Keratinocyte (primary cell): ENCODE results near the gene ANO2. TPM values are rescaled to one million over a fixed set of nuclear protein-coding genes. Genes with fewer than 3 reads are reported as not detected.

Source experiments
- DNase-seq: peaks from one replicate; pipeline ENCODE4 v3.0.0-alpha.2; 2011; ENCODE audit warnings: low read depth, missing footprints, low spot score
- FAIRE-seq: peaks from 2 replicates; lab custom pipeline; 2011; peaks lifted over from hg19 to GRCh38; lab: Jason Lieb, UNC
- H2AFZ ChIP-seq: 2 replicates; pipeline ENCODE4 v1.6.0; 2012; ENCODE audit warnings: low read length, control low read depth, inconsistent platforms; ENCODE audit not compliant: control insufficient read depth
- H3K27ac ChIP-seq: 2 replicates; pipeline ENCODE4 v1.5.1; 2011; ENCODE audit warnings: low read length; ENCODE audit not compliant: control insufficient read depth, insufficient read depth
- H3K27me3 ChIP-seq: 3 replicates; pipeline ENCODE4 v1.6.0; 2011; ENCODE audit warnings: low read length; ENCODE audit not compliant: control insufficient read depth, insufficient read depth; ENCODE audit errors: extremely low read depth
- H3K36me3 ChIP-seq, 2 experiments: 2 replicates in 1 of 2; 3 replicates in 1 of 2; pipeline ENCODE4 v1.5.1; 2011; ENCODE audit warnings: low read length in 2 of 2, mild to moderate bottlenecking in 1 of 2; ENCODE audit not compliant: control insufficient read depth in 2 of 2, insufficient read depth in 2 of 2; ENCODE audit errors: extremely low read depth in 1 of 2
- H3K4me1 ChIP-seq: 3 replicates; pipeline ENCODE4 v1.5.1; 2011; ENCODE audit warnings: low read length; ENCODE audit not compliant: control insufficient read depth, insufficient read depth; ENCODE audit errors: extremely low read depth
- H3K4me2 ChIP-seq: 3 replicates; pipeline ENCODE4 v1.6.0; 2011; ENCODE audit warnings: low read depth, low read length; ENCODE audit not compliant: control insufficient read depth, insufficient read depth; ENCODE audit errors: extremely low read depth
- H3K4me3 ChIP-seq, 3 experiments: fragments of 200-600 bp in 1 of 3; sonication (generic) in 1 of 3; 2 replicates in 2 of 3; 3 replicates in 1 of 3; pipeline ENCODE4 v1.5.1; 2011 to 2016; ENCODE audit warnings: low read length in 3 of 3, mild to moderate bottlenecking in 3 of 3, control low read depth in 2 of 3, inconsistent platforms in 1 of 3, low read depth in 1 of 3, mixed read lengths in 1 of 3, mixed run types in 1 of 3, moderate library complexity in 1 of 3; ENCODE audit not compliant: control insufficient read depth in 2 of 3, insufficient read depth in 2 of 3; ENCODE audit errors: extremely low read depth in 1 of 3
- H3K79me2 ChIP-seq: 2 replicates; pipeline ENCODE4 v1.6.0; 2012; ENCODE audit warnings: low read length; ENCODE audit not compliant: control insufficient read depth, insufficient read depth
- H3K9ac ChIP-seq: 3 replicates; pipeline ENCODE4 v1.6.0; 2011; ENCODE audit warnings: low read length; ENCODE audit not compliant: control insufficient read depth, insufficient read depth; ENCODE audit errors: extremely low read depth
- H3K9me1 ChIP-seq: 3 replicates; pipeline ENCODE4 v1.6.0; 2011; ENCODE audit warnings: low read length; ENCODE audit not compliant: control insufficient read depth, insufficient read depth; ENCODE audit errors: extremely low read depth
- H3K9me3 ChIP-seq: 2 replicates; pipeline ENCODE4 v1.5.1; 2012; ENCODE audit warnings: low read depth, low read length; ENCODE audit not compliant: control insufficient read depth
- H4K20me1 ChIP-seq: 3 replicates; pipeline ENCODE4 v1.6.0; 2011; ENCODE audit warnings: low read length; ENCODE audit not compliant: control insufficient read depth, insufficient read depth; ENCODE audit errors: extremely low read depth
- EZH2 ChIP-seq: IDR thresholded peaks from one replicate; pipeline ENCODE4 v1.6.1; 2012; ENCODE audit warnings: inconsistent platforms, mild to moderate bottlenecking, low read length, moderate library complexity
- dilution Hi-C: fragments of 300-500 bp; cut with MboI; formaldehyde crosslinking; loops from one replicate; pipeline ENCODE4 v1.7.0; 2020; ENCODE audit warnings: low sequenced_read_pairs; ENCODE audit not compliant: extremely low pct_ligation_motif_present
- polyA plus RNA-seq, 5 experiments: library from polyadenylated mRNA; depleted of rRNA in 3 of 5; stranded (reverse) in 3 of 5; stranded (forward) in 1 of 5; unstranded in 1 of 5; fragments of >200 nt; gene quantifications; 1 replicate in 1 of 5; 2 replicates in 3 of 5; 3 replicates in 1 of 5; pipeline versions ENCODE4 v1.2.1 to v1.2.3, GENCODE V29; 2011 to 2012; ENCODE audit warnings: missing spikeins in 2 of 5, low read depth in 1 of 5, low replicate concordance in 1 of 5
- TF ChIP-seq, protein P1 (sequence below), 3 experiments: IDR thresholded peaks in 1 of 3; conservative IDR thresholded peaks in 1 of 3; optimal IDR thresholded peaks in 1 of 3; 2 replicates in 2 of 3; 3 replicates in 1 of 3; pipeline versions ENCODE3 to v1.5.1; 2011; ENCODE audit warnings: low read length in 3 of 3, mild to moderate bottlenecking in 3 of 3, moderate library complexity in 2 of 3, control low read depth in 1 of 3, inconsistent platforms in 1 of 3; ENCODE audit not compliant: insufficient read depth in 2 of 3; ENCODE audit errors: extremely low read depth in 1 of 3

The ANO2 gene
- polyA plus RNA-seq, 1 donor (not counting 4 experiments of a cell fraction or from before 2014, with no cell fraction given) = 0.14 TPM

DNA sequence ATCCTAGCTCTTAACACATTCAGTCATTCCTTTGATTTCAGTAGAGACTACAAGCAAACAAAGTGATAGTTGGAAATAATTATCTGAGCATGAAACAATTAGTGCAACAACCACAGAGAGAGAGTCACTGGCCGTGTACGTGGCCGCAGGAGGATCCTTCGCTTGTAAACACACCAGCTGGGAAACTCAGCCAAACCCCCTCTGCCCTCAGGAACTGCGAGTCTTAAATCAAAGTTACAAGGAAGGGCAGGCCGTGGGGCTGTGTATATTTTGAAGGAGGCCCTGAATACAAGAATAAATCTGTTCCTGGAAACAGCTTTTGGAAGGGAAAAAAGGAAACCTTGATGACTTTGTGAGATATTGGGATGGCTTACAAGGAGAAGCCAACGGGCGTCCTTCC lies 164.5 kb downstream of the ANO2 start:
- H2AFZ ChIP-seq = no peak overlapping the region
- H4K20me1 ChIP-seq = no peaks in the 10 kb centered on the region
- H3K27me3 ChIP-seq = peaks cover 3% of the 10 kb centered on the region
- no peaks in the 10 kb centered on the region for H3K4me1 ChIP-seq
- H3K9me1 ChIP-seq = no peaks in the 10 kb centered on the region
- FAIRE-seq (no peak), DNase-seq (no peak)
- H3K36me3 ChIP-seq = no peaks in the 10 kb centered on the region
- no peak overlapping the region for H3K4me2 ChIP-seq
- no peaks in the 10 kb centered on the region for H3K9me3 ChIP-seq
- H3K79me2 ChIP-seq = no peaks in the 10 kb centered on the region
- dilution Hi-C loops = no loop called here
- no peak overlapping the region for H3K4me3 ChIP-seq
- TF ChIP-seq EZH2 = no peak
- TF ChIP-seq, protein P1, sequence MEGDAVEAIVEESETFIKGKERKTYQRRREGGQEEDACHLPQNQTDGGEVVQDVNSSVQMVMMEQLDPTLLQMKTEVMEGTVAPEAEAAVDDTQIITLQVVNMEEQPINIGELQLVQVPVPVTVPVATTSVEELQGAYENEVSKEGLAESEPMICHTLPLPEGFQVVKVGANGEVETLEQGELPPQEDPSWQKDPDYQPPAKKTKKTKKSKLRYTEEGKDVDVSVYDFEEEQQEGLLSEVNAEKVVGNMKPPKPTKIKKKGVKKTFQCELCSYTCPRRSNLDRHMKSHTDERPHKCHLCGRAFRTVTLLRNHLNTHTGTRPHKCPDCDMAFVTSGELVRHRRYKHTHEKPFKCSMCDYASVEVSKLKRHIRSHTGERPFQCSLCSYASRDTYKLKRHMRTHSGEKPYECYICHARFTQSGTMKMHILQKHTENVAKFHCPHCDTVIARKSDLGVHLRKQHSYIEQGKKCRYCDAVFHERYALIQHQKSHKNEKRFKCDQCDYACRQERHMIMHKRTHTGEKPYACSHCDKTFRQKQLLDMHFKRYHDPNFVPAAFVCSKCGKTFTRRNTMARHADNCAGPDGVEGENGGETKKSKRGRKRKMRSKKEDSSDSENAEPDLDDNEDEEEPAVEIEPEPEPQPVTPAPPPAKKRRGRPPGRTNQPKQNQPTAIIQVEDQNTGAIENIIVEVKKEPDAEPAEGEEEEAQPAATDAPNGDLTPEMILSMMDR (optimal IDR thresholded peaks at IDR 0.05 in 1 of 3, IDR thresholded peaks at IDR 0.05 in 1 of 3, conservative IDR thresholded peaks at IDR 0.05 in 1 of 3; ENCODE audit: extremely low read depth in 1 of 3, insufficient read depth in 2 of 3, low read length in 3 of 3) = no peak
- H3K27ac ChIP-seq = no peak overlapping the region
- H3K9ac ChIP-seq = no peak overlapping the region

DNA sequence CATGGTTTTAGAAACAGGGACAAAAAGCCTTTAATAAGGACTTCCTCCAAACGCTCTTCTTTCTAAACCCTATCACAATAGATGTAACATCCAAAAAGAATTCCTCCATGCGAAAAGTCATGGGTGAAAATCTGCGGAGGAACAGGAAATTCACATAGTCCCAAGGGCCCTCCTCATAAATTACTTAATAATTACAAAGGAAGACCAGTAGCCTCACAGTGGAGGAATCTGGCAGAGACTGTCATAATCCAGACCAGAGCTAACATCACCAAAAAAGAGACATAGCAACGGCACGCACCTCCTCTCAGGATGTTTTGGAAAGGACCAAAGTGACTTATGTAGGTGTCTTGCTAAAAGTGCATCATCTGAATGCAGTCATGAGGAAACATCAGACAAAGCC lies 165.7 kb downstream of the ANO2 start:
- Histone ChIP-seq H3K36me3 (no peaks in the 10 kb centered on the region), H3K4me3 (no peak overlapping the region), H4K20me1 (no peaks in the 10 kb centered on the region), H3K9me3 (no peaks in the 10 kb centered on the region), H3K27ac (no peak overlapping the region), H3K79me2 (no peaks in the 10 kb centered on the region), H3K9me1 (no peaks in the 10 kb centered on the region), H2AFZ (no peak overlapping the region), H3K4me2 (no peak overlapping the region), H3K27me3 (peaks cover 3% of the 10 kb centered on the region), H3K4me1 (no peaks in the 10 kb centered on the region), H3K9ac (no peak overlapping the region)
- dilution Hi-C loops = no loop called here
- TF ChIP-seq, protein P1 (optimal IDR thresholded peaks at IDR 0.05 in 1 of 3, IDR thresholded peaks at IDR 0.05 in 1 of 3, conservative IDR thresholded peaks at IDR 0.05 in 1 of 3; ENCODE audit: extremely low read depth in 1 of 3, insufficient read depth in 2 of 3, low read length in 3 of 3) = no peak
- no peak for TF ChIP-seq EZH2
- no peak for FAIRE-seq
- no peak for DNase-seq
